Activated T-cell treated with anti-CD3 and anti-CD28 coated beads, Interleukin-2, amount 50 U/mL, for 24 hours (primary cell): ENCODE data around the gene UNC119B.
A peak's percentile ranks its signal among the peaks of the same experiment; 100 is the strongest.

Source experiments
- DNase-seq: peaks from one replicate; pipeline ENCODE4 v3.0.0-alpha.2; 2020
- H3K27ac Mint-ChIP-seq: 2 replicates; pipeline ENCODE4 v1.8.0; 2020; ENCODE audit warnings: mild to moderate bottlenecking, mixed read lengths
- H3K27me3 Mint-ChIP-seq: 2 replicates; pipeline ENCODE4 v1.8.0; 2020; ENCODE audit warnings: mixed read lengths
- H3K36me3 Mint-ChIP-seq: 2 replicates; pipeline ENCODE4 v1.8.0; 2020; ENCODE audit warnings: low read depth, mixed read lengths
- H3K4me1 Mint-ChIP-seq: 2 replicates; pipeline ENCODE4 v1.8.0; 2020; ENCODE audit warnings: low read depth, mixed read lengths
- H3K4me3 Mint-ChIP-seq: 2 replicates; pipeline ENCODE4 v1.8.0; 2020; ENCODE audit warnings: mild to moderate bottlenecking, moderate library complexity, mixed read lengths
- H3K9me3 Mint-ChIP-seq: 2 replicates; pipeline ENCODE4 v1.8.0; 2020; ENCODE audit warnings: mixed read lengths

UNC119B gene

DNA sequence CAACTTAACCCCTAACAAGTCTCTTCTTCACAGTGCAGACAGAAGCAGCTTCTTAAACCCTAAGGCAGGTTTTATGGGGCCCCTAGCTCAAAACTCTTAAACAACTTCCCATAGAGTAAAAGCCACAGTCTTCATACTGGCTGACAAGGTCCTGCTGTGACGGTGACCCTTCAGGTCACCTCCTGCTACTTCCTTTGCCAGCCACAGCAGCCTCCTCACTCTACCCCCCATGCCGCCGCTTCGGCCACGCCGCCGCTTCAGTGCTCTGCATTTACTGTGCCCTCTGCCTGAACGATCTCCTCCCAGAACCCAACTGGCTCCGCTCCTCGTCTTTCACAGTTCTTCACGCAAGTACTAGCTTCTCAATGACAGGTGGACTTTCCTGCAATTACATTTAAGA, 60.8 kb downstream of the UNC119B start:
- peak overlapping the region; percentile 42 for H3K27ac Mint-ChIP-seq
- H3K36me3 Mint-ChIP-seq: peaks cover 71% of the 10 kb centered on the region
- H3K4me1 Mint-ChIP-seq: peaks cover 24% of the 10 kb centered on the region
- H3K27me3 Mint-ChIP-seq: no peaks in the 10 kb centered on the region
- DNase-seq: no peak
- H3K9me3 Mint-ChIP-seq: no peaks in the 10 kb centered on the region
- H3K4me3 Mint-ChIP-seq: no peak overlapping the region
